Left lung (tissue), 10 donors: ENCODE results near the gene OSBPL6. TPM values are rescaled to one million over a fixed set of nuclear protein-coding genes. Genes with fewer than 3 reads are reported as not detected.

Experiments used
- ATAC-seq: fragments of 200-7000 bp; cut with Tn5 transposase; one replicate; pipeline ENCODE4 v1.9.1; 2020; ENCODE audit warnings: moderate library complexity
- DNase-seq, 4 donors: peaks; one replicate each; pipeline ENCODE4 v3.0.0-alpha.2; 2013 to 2020
- H3K27ac ChIP-seq, 2 donors: fragments of 200-600 bp; sonication (generic) in 1 of 2; one replicate each; pipeline versions ENCODE4 v1.5.0 to v1.8.0; 2020 to 2021
- H3K27me3 ChIP-seq, 2 donors: fragments of 200-600 bp; sonication (generic) in 1 of 2; one replicate each; pipeline versions ENCODE4 v1.5.0 to v1.8.0; 2020 to 2021
- H3K36me3 ChIP-seq, 2 donors: fragments of 200-600 bp; sonication (generic) in 1 of 2; one replicate each; pipeline versions ENCODE4 v1.5.0 to v1.8.0; 2020 to 2021
- H3K4me1 ChIP-seq, 2 donors: fragments of 200-600 bp; one replicate each; pipeline ENCODE4 v1.8.0; 2021
- H3K4me3 ChIP-seq, 2 donors: fragments of 200-600 bp; sonication (generic) in 1 of 2; one replicate each; pipeline versions ENCODE4 v1.5.0 to v1.8.0; 2020 to 2021; ENCODE audit warnings: mild to moderate bottlenecking in 1 of 2
- H3K9me3 ChIP-seq, 2 donors: fragments of 200-600 bp; sonication (generic) in 1 of 2; one replicate each; pipeline versions ENCODE4 v1.5.0 to v1.8.0; 2020 to 2021
- intact Hi-C, 2 donors: fragments of 100-400 bp; cut with DNase I; formaldehyde crosslinking; loops; one replicate each; pipeline versions ENCODE4 v1.11.2 to v1.14.2; 2022
- polyA plus RNA-seq, 6 donors: library from polyadenylated mRNA; unstranded; fragments of 120-200 nt; gene quantifications; one replicate each; pipeline ENCODE4 v1.2.1, GENCODE V29; 2013; ENCODE audit not compliant: insufficient read length in 6 of 6
- total RNA-seq, 2 donors: library from RNA; stranded (reverse); fragmentation: NEBNext Ultra II Directional; extraction: Animal tissue kit (Norgen Biotek cat#: 25700); gene quantifications; one replicate each; pipeline ENCODE4 v1.2.1, GENCODE V29; 2021
- TF ChIP-seq, protein P1 (sequence below), 2 donors: fragments of 200-600 bp; sonication (generic) in 1 of 2; IDR thresholded peaks; one replicate each; pipeline versions ENCODE4 v1.5.0 to v1.8.0; 2021; ENCODE audit warnings: antibody characterized with exemption in 2 of 2
- donor health status: DM: no; HTN: yes; CAD: no.
- donor health status: DM: no; HTN: no; CAD: no.

The OSBPL6 gene
- total and polyA plus RNA-seq, 8 donors, result 2.9 to 6.0 (median 4.9) TPM

DNA sequence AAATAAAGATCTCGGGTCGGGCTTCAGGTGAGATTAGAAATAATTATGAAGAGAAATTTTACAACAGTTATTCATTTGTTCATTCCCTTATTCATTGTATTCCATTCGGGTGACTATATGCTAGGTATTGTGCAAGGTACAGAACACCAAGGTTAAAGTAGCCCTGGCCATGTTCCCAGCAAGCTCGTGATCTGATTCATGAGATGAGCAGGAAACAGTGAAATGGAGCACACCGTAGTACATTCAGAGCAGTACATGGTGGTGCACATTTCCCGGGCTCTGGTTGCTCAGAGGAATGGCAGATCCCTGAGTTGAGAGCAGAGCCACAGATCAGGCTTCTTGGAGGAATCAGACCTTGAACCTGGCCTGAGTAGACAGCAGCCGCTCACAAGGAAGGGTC, 168.9 kb downstream of the OSBPL6 start:
- intact Hi-C loops, result no loop called here
- Histone ChIP-seq H3K27ac (no peak overlapping the region), H3K9me3 (peaks cover 0 to 8% of the 10 kb centered on the region in 2 donors), H3K4me3 (no peak overlapping the region), H3K4me1 (no peaks in the 10 kb centered on the region), H3K36me3 (no peaks in the 10 kb centered on the region), H3K27me3 (no peaks in the 10 kb centered on the region)
- ATAC-seq, result peak; percentile 69
- DNase-seq, result peak in 1 of 4 donors; percentile 38
- TF ChIP-seq, protein P1, sequence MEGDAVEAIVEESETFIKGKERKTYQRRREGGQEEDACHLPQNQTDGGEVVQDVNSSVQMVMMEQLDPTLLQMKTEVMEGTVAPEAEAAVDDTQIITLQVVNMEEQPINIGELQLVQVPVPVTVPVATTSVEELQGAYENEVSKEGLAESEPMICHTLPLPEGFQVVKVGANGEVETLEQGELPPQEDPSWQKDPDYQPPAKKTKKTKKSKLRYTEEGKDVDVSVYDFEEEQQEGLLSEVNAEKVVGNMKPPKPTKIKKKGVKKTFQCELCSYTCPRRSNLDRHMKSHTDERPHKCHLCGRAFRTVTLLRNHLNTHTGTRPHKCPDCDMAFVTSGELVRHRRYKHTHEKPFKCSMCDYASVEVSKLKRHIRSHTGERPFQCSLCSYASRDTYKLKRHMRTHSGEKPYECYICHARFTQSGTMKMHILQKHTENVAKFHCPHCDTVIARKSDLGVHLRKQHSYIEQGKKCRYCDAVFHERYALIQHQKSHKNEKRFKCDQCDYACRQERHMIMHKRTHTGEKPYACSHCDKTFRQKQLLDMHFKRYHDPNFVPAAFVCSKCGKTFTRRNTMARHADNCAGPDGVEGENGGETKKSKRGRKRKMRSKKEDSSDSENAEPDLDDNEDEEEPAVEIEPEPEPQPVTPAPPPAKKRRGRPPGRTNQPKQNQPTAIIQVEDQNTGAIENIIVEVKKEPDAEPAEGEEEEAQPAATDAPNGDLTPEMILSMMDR (IDR thresholded peaks at IDR 0.05), result no peak

DNA sequence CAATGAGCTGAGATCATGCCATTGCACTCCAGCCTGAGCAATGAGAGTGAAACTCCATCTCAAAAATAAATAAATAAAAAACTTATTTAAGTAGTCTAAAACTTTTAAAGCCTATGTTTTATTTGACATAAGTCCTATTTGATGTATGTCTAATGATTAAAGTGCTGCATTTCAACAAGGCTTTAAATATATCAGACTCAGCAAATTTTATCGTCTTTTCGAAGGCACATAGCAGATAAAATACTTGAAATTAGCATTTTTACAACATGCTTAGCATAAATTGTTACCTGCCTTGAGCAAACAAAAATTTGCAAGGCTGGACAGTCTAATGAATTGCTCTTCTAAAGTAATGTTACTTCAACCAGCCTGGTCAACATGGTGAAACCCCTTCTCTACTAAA, 170.8 kb downstream of the OSBPL6 start:
- Histone ChIP-seq H3K4me3 (no peak overlapping the region), H3K27me3 (no peaks in the 10 kb centered on the region), H3K36me3 (no peaks in the 10 kb centered on the region), H3K9me3 (no peaks in the 10 kb centered on the region), H3K4me1 (no peaks in the 10 kb centered on the region), H3K27ac (no peak overlapping the region)
- TF ChIP-seq, protein P1 (IDR thresholded peaks at IDR 0.05), result no peak
- DNase-seq (no peak), ATAC-seq (no peak)
- intact Hi-C loops, result no loop called here

DNA sequence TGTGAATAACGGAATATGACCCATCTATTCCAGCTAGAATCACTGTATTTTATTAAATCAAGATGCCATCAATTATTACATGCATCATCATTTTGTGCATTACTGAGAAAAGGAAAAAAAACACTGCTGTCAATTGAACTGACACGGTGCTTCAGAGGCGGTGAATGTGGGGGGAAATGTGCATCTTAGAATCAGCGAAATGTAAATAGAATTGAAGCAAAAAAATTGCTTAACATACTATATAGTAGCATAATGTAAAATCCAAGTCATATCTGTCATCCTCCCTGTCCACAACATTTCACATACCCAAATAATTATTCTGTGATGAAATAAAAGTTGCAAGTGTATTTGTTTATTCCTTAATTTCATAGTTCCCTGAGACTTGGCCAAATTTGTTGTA, 172.1 kb downstream of the OSBPL6 start:
- Histone ChIP-seq H3K4me1 (no peaks in the 10 kb centered on the region), H3K36me3 (no peaks in the 10 kb centered on the region), H3K27me3 (no peaks in the 10 kb centered on the region), H3K27ac (no peak overlapping the region), H3K9me3 (no peaks in the 10 kb centered on the region), H3K4me3 (no peak overlapping the region)
- DNase-seq, result no peak
- TF ChIP-seq, protein P1 (IDR thresholded peaks at IDR 0.05), result no peak
- intact Hi-C loops, result no loop called here
- ATAC-seq, result no peak

DNA sequence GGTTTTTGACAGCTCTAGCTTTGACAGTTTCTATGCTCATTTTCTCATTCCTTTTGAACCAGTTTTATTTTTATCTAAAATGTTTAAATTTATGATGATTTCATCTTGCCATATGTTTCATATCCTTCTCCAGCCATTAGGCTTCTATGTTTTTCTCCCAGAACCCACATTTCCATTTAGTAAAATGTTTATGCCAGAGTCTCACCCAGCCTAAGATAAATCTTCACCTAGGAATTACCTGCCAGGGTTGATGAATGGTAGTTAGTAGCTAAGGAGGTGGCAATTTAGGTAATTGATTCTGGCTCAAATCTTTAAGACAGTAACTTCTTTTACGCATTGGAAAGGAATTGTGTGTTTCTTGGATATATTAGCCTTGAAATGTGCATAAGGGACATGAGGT, 173.0 kb downstream of the OSBPL6 start:
- H3K4me3 ChIP-seq, result no peak overlapping the region
- DNase-seq (no peak), ATAC-seq (no peak)
- no peaks in the 10 kb centered on the region for H3K27me3 ChIP-seq
- H3K27ac ChIP-seq, result no peak overlapping the region
- H3K9me3 ChIP-seq, result no peaks in the 10 kb centered on the region
- H3K4me1 ChIP-seq, result no peaks in the 10 kb centered on the region
- intact Hi-C loops, result no loop called here
- no peaks in the 10 kb centered on the region for H3K36me3 ChIP-seq
- TF ChIP-seq, protein P1 (IDR thresholded peaks at IDR 0.05), result no peak

DNA sequence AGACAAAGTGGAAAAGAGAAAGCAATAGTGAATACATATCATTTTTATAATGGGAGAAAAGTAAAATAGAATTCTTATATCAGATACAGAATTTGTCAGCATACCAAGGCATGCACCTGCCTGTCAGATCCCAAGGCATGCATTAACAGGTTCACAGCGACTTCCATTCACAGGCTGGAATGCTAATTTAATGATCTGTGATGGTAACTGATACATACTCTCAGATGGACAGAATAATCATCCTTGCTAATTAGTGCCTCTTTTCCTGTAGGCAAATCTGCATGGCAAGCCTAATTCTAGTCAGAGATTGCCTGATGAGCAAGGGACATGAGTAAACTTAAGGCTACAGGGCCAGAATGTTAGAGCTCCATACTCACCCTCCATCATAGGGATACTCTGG, 180.6 kb downstream of the OSBPL6 start:
- intact Hi-C loops, result no loop called here
- no peak for ATAC-seq

More for the DNA sequence above, 180.6 kb downstream of the OSBPL6 start:
- Histone ChIP-seq H3K27me3 (no peaks in the 10 kb centered on the region), H3K27ac (no peak overlapping the region), H3K4me1 (no peaks in the 10 kb centered on the region), H3K36me3 (no peaks in the 10 kb centered on the region), H3K4me3 (no peak overlapping the region), H3K9me3 (no peaks in the 10 kb centered on the region)
- no peak for DNase-seq
- TF ChIP-seq, protein P1 (IDR thresholded peaks at IDR 0.05), result no peak
